ENCODE measurements around the gene C20orf141. TPM values are rescaled to one million over a fixed set of nuclear protein-coding genes. Genes with fewer than 3 reads are reported as not detected.

The C20orf141 gene
- total RNA-seq, 2 experiments from 2014 or later: not detected

DNA sequence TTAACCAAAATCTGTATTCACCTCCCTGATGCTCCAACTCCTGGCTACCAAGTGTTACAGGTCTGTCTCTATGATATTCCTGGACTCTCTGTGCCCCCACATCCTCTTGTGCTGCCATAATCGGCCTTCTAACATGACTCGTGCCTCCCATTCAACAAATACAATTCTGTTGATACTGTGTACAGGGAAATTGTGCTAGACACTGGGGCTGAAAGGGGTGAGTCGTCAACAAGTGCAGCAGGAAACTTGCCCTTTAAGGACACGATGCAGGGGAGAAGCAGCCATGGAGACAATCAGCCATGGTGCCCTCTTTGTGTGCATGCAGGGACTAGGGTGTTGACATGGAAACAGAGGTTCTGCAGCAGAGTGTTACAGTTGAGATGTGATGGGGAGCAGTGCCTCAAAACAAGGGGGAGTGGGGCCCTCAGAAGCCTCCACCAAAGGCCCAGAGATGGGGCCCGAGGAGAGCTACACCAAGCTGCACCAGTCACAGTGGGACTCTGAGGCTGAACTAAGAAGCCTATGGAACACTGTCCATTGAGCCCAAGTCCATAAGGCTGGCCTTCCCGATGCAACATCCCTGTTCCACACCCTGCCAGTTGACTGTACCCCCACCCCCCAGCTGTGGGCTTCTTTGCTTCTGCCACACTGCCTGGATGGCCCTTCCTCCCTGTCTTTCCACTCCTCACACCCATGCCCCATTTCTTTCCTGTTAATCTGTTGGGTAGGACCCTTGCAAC, 22.6 kb downstream of the C20orf141 start:
- H3K4me3 Mint-ChIP-seq: no peak overlapping the region
- H3K27ac Mint-ChIP-seq: no peak overlapping the region
- intact Hi-C loops (cut with micrococcal nuclease): no loop called here
- POLR2A ChIA-PET: interaction anchor here (0.5 to 1.2 kb wide), 2 partner anchors 14 to 33 kb away, joined by 3 to 4 read pairs; no protein-coding TSS in a partner anchor
- ATAC-seq (no peak), DNase-seq (no peak)
- no peaks in the 10 kb centered on the region for H3K27me3 Mint-ChIP-seq
- no peaks in the 10 kb centered on the region for H3K9me3 Mint-ChIP-seq
- CTCF ChIA-PET: no interaction called here
- peaks cover 27% of the 10 kb centered on the region for H3K36me3 Mint-ChIP-seq (ENCODE audit: low read depth)
- H3K4me1 Mint-ChIP-seq (ENCODE audit: low read depth): peaks cover 19% of the 10 kb centered on the region
- TF ChIP-seq, protein P1, sequence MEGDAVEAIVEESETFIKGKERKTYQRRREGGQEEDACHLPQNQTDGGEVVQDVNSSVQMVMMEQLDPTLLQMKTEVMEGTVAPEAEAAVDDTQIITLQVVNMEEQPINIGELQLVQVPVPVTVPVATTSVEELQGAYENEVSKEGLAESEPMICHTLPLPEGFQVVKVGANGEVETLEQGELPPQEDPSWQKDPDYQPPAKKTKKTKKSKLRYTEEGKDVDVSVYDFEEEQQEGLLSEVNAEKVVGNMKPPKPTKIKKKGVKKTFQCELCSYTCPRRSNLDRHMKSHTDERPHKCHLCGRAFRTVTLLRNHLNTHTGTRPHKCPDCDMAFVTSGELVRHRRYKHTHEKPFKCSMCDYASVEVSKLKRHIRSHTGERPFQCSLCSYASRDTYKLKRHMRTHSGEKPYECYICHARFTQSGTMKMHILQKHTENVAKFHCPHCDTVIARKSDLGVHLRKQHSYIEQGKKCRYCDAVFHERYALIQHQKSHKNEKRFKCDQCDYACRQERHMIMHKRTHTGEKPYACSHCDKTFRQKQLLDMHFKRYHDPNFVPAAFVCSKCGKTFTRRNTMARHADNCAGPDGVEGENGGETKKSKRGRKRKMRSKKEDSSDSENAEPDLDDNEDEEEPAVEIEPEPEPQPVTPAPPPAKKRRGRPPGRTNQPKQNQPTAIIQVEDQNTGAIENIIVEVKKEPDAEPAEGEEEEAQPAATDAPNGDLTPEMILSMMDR (IDR thresholded peaks at IDR 0.05): no peak

DNA sequence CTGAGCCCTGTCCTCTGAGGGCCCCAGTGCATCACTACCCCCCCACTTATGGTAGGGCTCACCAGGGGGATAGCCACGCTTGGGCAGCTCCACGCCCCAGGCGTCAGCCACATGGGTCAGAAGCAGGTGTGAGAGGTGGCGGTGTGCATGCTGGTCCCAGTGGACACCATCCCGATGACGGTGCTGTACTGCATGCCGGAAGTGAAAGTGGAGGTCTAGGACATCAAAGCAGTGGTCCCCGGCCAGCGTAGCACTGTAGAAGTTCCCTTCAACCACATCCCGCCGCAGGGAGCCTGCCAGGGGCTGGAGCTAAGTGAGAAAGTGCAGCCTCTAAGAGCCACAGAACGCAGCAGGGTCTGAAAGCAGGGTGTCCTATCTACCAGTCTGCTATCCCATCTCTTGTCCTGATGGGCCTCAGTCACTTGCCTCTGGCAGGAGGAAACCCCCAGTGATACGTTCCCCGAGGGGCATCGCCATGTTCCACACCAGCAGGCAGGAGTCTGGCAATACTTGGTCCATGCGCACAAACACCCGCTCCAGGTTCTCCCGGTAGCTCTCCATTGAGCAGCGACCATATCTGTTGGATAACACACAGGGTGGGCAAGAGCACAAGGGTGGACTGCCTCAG, 23.5 kb downstream of the C20orf141 start:
- TF ChIP-seq, protein P1 (IDR thresholded peaks at IDR 0.05): no peak
- Mint-ChIP-seq H3K27me3 (no peaks in the 10 kb centered on the region), H3K27ac (no peak overlapping the region), H3K9me3 (no peaks in the 10 kb centered on the region), H3K4me1 (ENCODE audit: low read depth) (peaks cover 19% of the 10 kb centered on the region), H3K36me3 (ENCODE audit: low read depth) (peaks cover 27% of the 10 kb centered on the region), H3K4me3 (peak overlapping the region; percentile 33)
- intact Hi-C loops (cut with micrococcal nuclease): no loop called here
- POLR2A ChIA-PET: interaction anchor here (0.5 to 1.2 kb wide), 2 partner anchors 13 to 32 kb away, joined by 3 to 4 read pairs; no protein-coding TSS in a partner anchor
- ATAC-seq (no peak), DNase-seq (no peak)
- CTCF ChIA-PET: no interaction called here

DNA sequence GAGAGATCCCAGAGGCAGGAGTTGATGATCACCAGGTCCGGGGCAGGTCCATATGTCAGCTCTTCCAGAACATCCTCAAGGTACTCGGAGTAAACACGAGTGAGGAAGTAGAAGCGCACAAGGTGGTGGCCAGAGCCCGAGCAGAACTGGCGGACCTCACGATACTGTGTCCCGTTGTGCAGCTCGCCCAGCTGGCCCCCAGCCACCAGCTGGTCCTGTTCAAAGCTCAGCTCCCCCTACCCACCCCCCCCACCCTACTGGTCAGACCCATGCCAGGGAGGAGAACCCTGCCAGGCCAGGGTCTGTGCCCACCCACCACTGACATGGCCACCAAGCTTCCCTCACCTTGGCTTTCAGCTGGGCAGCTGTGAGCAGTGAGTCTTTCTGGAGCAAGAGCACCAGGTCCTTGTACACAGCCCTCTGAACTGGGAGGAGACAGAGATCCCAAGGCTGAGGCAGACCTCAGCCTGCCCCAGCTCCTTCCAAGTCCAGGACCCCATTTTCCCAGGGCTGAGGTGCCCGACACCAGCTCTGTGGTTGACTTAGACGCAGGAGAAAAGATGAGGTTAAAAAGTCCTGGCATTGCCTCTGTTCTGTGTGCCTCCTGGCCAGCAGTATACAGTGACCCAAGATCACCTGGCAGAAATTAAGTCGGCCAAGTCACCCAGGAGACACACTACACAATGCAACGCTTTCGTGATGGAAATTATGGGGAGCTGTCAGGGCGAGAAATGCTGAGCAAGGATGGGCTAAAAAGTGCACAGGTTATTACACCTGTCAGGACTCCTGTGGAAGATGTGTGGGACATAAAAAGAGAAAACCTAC, 24.3 kb downstream of the C20orf141 start:
- ChIA-PET POLR2A (interaction anchor here (0.7 to 3.0 kb wide), 13 partner anchors 10 to 263 kb away, joined by 3 to 10 read pairs (median 4); partner anchors contain the start of genes CPXM1, NOP56 and PTPRA), CTCF (interaction anchor here (0.6 to 2.0 kb wide), 2 partner anchors 27 to 86 kb away, joined by 4 to 6 read pairs; no protein-coding TSS in a partner anchor)
- H3K4me1 Mint-ChIP-seq (ENCODE audit: low read depth): peaks cover 25% of the 10 kb centered on the region
- H3K27me3 Mint-ChIP-seq: no peaks in the 10 kb centered on the region
- ATAC-seq: no peak
- no peak for DNase-seq
- peaks cover 27% of the 10 kb centered on the region for H3K36me3 Mint-ChIP-seq (ENCODE audit: low read depth)
- H3K27ac Mint-ChIP-seq: peak overlapping the region; percentile 84
- H3K4me3 Mint-ChIP-seq: peak overlapping the region; percentile 83
- no peaks in the 10 kb centered on the region for H3K9me3 Mint-ChIP-seq
- intact Hi-C loops (cut with micrococcal nuclease): no loop called here
- TF ChIP-seq, protein P1 (IDR thresholded peaks at IDR 0.05): no peak

DNA sequence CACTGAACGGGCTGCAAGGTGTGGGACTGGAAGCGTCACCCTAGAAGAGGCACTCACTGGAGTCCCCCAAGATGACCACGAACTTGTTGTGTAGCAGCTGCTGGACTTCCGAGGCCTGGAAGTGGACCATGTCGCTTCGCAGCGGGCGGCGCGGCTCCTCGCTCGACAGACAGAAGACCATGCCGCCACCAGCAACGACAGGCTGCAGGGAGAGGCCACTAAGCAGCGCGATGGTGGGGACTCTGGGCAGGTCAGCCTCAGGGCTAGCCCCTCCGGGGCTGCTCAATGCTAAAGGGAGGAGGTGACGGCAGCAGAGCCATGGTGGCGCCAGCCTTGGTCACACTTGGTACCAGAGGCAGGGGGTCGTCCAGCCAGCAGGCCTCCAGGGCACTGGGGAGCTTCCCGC, 24.9 kb downstream of the C20orf141 start:
- Mint-ChIP-seq H3K9me3 (no peaks in the 10 kb centered on the region), H3K4me1 (ENCODE audit: low read depth) (peaks cover 31% of the 10 kb centered on the region), H3K36me3 (ENCODE audit: low read depth) (peaks cover 27% of the 10 kb centered on the region), H3K27ac (peak overlapping the region; percentile 84), H3K4me3 (peak overlapping the region; percentile 83), H3K27me3 (no peaks in the 10 kb centered on the region)
- intact Hi-C loops (cut with micrococcal nuclease): no loop called here
- ATAC-seq (no peak), DNase-seq (no peak)
- ChIA-PET CTCF (interaction anchor here (2.0 kb wide), 1 partner anchor 26 kb away, joined by 6 read pairs; no protein-coding TSS in a partner anchor), POLR2A (interaction anchor here (0.6 to 3.0 kb wide), 16 partner anchors 10 to 332 kb away, joined by 3 to 10 read pairs (median 4); partner anchors contain the start of genes CPXM1, NOP56 and PTPRA)
- TF ChIP-seq, protein P1 (IDR thresholded peaks at IDR 0.05): no peak

All from activated CD8-positive, alpha-beta T cell treated with anti-CD3 and anti-CD28 coated beads for 36 hours (primary cell).